Activated naive CD8-positive, alpha-beta T cell treated with anti-CD3 and anti-CD28 coated beads for 36 hours (primary cell): ENCODE measurements around the gene SELENOI. TPM values are rescaled to one million over a fixed set of nuclear protein-coding genes. Genes with fewer than 3 reads are reported as not detected.

Source experiments
- DNase-seq: peaks from one replicate; pipeline ENCODE4 v3.0.0; 2021
- H3K27ac Mint-ChIP-seq: one replicate; pipeline ENCODE4 v1.8.0; 2022; ENCODE audit warnings: mild to moderate bottlenecking, moderate library complexity, mixed read lengths
- H3K27me3 Mint-ChIP-seq: one replicate; pipeline ENCODE4 v1.8.0; 2022; ENCODE audit warnings: mild to moderate bottlenecking, mixed read lengths
- H3K36me3 Mint-ChIP-seq: one replicate; pipeline ENCODE4 v1.8.0; 2021; ENCODE audit warnings: mild to moderate bottlenecking, mixed read lengths
- H3K4me1 Mint-ChIP-seq: one replicate; pipeline ENCODE4 v1.8.0; 2021; ENCODE audit warnings: mixed read lengths
- H3K4me3 Mint-ChIP-seq: one replicate; pipeline ENCODE4 v1.8.0; 2022; ENCODE audit warnings: mild to moderate bottlenecking, moderate library complexity, mixed read lengths
- H3K9me3 Mint-ChIP-seq: one replicate; pipeline ENCODE4 v1.8.0; 2022; ENCODE audit warnings: mixed read lengths
- total RNA-seq, 2 experiments: library from RNA; stranded (reverse); gene quantifications; one replicate each; pipeline ENCODE4 v1.2.3, GENCODE V29; 2021

Gene SELENOI
- total RNA-seq, 2 experiments from 2014 or later = 59.0 to 60.6 TPM

DNA sequence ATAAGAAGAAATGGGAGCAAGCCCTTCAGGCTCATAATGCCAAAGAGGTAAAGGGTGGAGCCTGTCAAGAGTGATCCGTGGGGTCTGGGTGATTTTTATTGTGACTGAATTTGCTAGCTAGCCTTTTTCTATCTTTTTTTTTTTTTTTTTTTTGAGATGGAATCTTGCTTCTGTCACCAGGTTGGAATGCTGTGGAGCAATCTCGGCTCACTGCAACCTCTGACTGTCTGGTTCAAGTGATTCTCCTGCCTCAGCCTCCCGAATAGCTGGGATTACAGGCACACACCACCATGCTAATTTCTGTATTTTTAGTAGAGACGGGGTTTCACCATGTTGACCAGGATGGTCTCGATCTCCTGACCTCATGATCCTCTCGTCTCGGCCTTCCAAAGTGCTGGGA, 84.9 kb downstream of the SELENOI start:
- no peak for DNase-seq
- H3K4me3 Mint-ChIP-seq = no peak overlapping the region
- H3K36me3 Mint-ChIP-seq = no peaks in the 10 kb centered on the region
- no peaks in the 10 kb centered on the region for H3K4me1 Mint-ChIP-seq
- H3K27me3 Mint-ChIP-seq = peaks cover 4% of the 10 kb centered on the region
- no peak overlapping the region for H3K27ac Mint-ChIP-seq
- H3K9me3 Mint-ChIP-seq = no peaks in the 10 kb centered on the region

DNA sequence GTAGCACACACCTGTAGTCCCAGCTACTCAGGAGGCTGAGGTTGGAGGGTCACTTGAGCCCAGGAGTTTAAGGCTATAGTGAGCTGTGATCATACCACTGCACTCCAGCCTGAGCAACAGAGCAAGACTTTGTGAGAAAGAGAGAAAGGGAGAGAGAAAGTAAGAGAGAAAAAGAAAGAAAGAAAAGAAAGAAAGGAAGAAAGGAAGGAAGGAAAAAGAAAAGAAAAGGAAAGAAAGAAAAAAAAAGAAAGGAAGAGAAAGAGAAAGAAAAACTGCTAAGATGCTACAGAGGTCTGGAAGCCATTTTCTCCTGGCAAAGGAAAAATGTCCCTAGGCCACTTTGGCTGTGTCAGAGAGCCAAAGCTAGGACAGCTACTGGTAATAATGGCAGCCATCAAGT, 86.4 kb downstream of the SELENOI start:
- no peak overlapping the region for H3K27ac Mint-ChIP-seq
- no peaks in the 10 kb centered on the region for H3K9me3 Mint-ChIP-seq
- no peak overlapping the region for H3K4me3 Mint-ChIP-seq
- H3K36me3 Mint-ChIP-seq = no peaks in the 10 kb centered on the region
- no peak for DNase-seq
- H3K4me1 Mint-ChIP-seq = no peaks in the 10 kb centered on the region
- H3K27me3 Mint-ChIP-seq = peaks cover 4% of the 10 kb centered on the region

DNA sequence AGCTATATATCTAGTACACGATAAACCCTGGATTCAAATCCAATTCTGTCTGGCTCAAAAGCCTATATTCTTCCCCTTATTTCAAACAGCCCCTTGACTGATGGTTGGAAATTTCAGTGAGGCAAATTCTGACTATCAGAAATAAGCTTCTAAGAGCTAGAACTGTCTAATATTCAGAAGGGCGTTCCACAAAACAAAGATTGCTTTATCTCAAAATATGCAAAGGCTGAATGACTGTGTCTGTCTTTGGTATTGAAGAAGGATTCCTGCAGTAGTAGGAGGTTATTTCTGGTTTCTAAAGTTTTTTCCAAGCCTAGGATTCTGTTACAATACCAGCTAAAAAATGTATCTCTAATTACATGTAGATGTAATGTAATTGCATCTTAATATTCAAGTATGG, 86.9 kb downstream of the SELENOI start:
- peaks cover 4% of the 10 kb centered on the region for H3K27me3 Mint-ChIP-seq
- no peaks in the 10 kb centered on the region for H3K9me3 Mint-ChIP-seq
- no peaks in the 10 kb centered on the region for H3K4me1 Mint-ChIP-seq

DNA sequence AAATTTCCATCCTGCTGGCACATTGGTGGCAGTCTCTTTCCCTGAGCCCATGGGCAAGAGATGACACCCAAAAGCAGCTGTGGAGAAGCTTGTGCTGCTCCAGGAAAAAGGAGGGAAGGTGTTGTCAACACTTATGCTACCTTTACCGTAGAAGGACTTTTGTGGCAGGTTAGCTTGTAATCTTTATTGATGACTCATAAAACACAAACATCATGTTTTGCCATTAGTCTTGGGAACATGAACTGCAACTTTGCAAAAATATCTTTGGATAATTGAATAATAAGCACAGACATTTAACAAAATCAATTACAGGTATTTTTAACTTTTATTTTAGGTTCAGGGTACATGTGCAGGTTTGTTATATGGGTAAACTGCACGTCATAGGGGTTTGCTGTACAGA, 89.2 kb downstream of the SELENOI start:
- H3K4me1 Mint-ChIP-seq = no peaks in the 10 kb centered on the region
- H3K27me3 Mint-ChIP-seq = peaks cover 4% of the 10 kb centered on the region
- H3K27ac Mint-ChIP-seq = no peak overlapping the region
- H3K36me3 Mint-ChIP-seq = no peaks in the 10 kb centered on the region
- H3K9me3 Mint-ChIP-seq = no peaks in the 10 kb centered on the region
- DNase-seq = no peak
- no peak overlapping the region for H3K4me3 Mint-ChIP-seq

More for the DNA sequence above, 86.9 kb downstream of the SELENOI start:
- no peak for DNase-seq
- Mint-ChIP-seq H3K36me3 (no peaks in the 10 kb centered on the region), H3K27ac (no peak overlapping the region), H3K4me3 (no peak overlapping the region)

DNA sequence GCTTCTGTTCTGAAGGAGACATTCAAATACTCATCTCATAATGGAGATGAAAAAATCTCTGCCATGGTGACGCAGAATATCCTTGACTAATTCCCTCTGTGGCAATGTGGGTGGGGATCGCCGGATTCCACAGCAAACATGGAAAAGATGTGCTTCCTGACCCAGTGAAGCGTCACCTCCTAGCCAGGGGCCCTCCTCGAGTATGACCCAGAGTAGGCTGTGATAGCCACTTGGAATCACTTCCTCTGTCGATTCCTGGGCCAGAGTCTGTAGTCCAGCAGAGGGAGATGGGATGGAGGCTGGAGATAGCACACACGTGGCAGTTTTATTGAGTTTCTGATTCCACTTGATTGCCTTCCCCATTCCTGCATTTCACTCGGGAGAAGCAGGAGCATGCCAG, 92.6 kb downstream of the SELENOI start:
- no peaks in the 10 kb centered on the region for H3K36me3 Mint-ChIP-seq
- no peaks in the 10 kb centered on the region for H3K27me3 Mint-ChIP-seq
- DNase-seq = no peak
- no peak overlapping the region for H3K4me3 Mint-ChIP-seq
- H3K9me3 Mint-ChIP-seq = no peaks in the 10 kb centered on the region
- no peak overlapping the region for H3K27ac Mint-ChIP-seq
- no peaks in the 10 kb centered on the region for H3K4me1 Mint-ChIP-seq

DNA sequence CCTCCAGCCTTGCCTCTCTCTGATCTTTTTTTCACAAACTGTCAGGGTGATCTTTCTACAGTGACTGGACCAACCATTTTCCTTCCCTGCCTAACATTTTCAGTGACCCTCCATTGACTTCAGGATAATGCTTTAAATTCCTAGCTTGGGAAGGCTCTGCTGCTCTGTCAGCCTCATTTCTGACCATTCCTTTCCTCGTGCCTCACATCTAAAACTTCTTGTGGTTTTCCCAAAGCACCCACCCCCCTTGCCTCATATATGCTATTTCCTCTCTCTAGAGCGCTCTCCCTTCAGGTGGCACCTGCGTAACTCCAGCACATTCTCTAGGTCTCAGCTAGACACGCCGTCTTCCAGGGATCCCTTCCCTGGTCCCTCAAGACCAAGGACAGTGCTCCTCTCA, 93.0 kb downstream of the SELENOI start:
- DNase-seq = no peak
- no peaks in the 10 kb centered on the region for H3K27me3 Mint-ChIP-seq
- no peak overlapping the region for H3K27ac Mint-ChIP-seq
- H3K9me3 Mint-ChIP-seq = no peaks in the 10 kb centered on the region
- H3K4me1 Mint-ChIP-seq = no peaks in the 10 kb centered on the region
- H3K36me3 Mint-ChIP-seq = no peaks in the 10 kb centered on the region
- no peak overlapping the region for H3K4me3 Mint-ChIP-seq

DNA sequence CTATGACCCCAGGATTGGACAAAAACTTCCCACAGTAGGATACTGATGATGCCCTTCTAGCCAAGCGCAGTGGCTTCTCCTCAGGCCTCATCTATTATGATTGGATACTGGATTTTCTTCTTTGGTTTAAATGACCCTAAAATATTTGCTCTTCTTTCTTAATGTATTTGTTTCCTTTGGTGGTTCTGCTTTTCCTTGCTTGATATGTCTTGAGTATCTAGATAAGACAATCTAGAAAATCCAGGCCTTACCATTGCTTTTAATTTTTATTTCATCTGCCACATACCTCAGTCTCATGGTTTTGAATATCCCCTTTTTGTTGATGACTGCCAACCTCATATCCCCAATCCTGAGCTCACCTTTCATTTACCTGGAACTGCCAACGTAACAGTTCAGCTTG, 96.4 kb downstream of the SELENOI start:
- H3K27me3 Mint-ChIP-seq = no peaks in the 10 kb centered on the region
- H3K4me3 Mint-ChIP-seq = no peak overlapping the region
- H3K4me1 Mint-ChIP-seq = no peaks in the 10 kb centered on the region
- no peak for DNase-seq
- no peak overlapping the region for H3K27ac Mint-ChIP-seq
- no peaks in the 10 kb centered on the region for H3K36me3 Mint-ChIP-seq
- H3K9me3 Mint-ChIP-seq = no peaks in the 10 kb centered on the region

DNA sequence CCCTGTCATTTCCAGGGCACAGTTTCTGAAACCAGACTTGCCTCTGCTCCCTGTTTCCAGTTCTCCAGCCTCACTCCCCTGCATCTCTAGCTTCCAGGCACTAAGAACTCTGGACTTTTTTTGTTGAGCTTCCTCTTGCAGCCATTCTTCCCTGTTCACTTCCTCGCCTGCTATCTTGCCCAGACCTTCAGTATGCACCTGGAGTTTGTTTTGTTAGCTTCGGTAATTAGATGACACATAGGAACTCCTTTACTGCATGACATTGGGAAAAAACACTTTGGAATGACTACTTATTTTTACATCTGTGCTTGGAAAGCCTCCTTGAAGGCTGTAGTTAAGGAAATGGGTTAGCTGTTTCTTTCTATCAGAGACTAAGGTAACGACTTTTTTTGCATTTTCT, 96.8 kb downstream of the SELENOI start:
- no peak for DNase-seq
- Mint-ChIP-seq H3K9me3 (no peaks in the 10 kb centered on the region), H3K36me3 (no peaks in the 10 kb centered on the region), H3K27ac (no peak overlapping the region), H3K27me3 (no peaks in the 10 kb centered on the region), H3K4me1 (no peaks in the 10 kb centered on the region), H3K4me3 (no peak overlapping the region)

DNA sequence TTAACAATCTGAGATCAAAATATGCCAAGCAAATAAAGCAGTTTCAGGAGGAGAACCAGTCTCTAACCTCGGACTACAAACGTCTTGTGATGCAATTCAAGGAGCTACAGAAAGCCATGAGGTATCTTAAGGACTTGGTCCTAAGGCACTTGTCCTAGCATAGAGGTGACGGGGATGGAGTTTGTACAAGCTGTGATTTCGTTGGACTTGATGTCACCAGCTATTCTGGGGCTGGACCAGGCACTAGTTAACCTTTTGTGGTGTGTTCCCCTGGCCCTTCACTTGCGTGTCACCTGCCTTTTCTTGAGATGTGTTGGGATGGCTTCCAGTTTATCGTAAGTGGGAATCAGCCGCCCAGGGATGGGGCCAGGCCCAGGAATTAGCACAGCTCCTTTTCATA, 98.3 kb downstream of the SELENOI start:
- no peaks in the 10 kb centered on the region for H3K4me1 Mint-ChIP-seq
- DNase-seq = no peak
- H3K27me3 Mint-ChIP-seq = no peaks in the 10 kb centered on the region
- H3K27ac Mint-ChIP-seq = no peak overlapping the region
- no peak overlapping the region for H3K4me3 Mint-ChIP-seq
- H3K9me3 Mint-ChIP-seq = no peaks in the 10 kb centered on the region
- no peaks in the 10 kb centered on the region for H3K36me3 Mint-ChIP-seq

Other genes with a start within 250 kb of the SELENOI start
- gene GAREM2, start 173.1 kb upstream of the SELENOI start, total RNA-seq = 1 to 10 TPM; 2.1 to 2.7 TPM
- gene HADHA, start 101.5 kb upstream of the SELENOI start, total RNA-seq = 100 to 1,000 TPM; 119 to 120 TPM
- 10 to 100 TPM; 70.2 to 73.2 TPM for gene HADHB, start 101.2 kb upstream of the SELENOI start, total RNA-seq
- 1 to 10 TPM; 4.4 to 5.2 TPM for gene ADGRF3, start 646 bp downstream of the SELENOI start, total RNA-seq
- not detected for gene DRC1, start 55.8 kb downstream of the SELENOI start, total RNA-seq
- 1 to 10 TPM in 1 of 2 experiments, under 1 TPM in 1; 0.74 to 1.1 TPM for gene OTOF, start 132.0 kb downstream of the SELENOI start, total RNA-seq